ENCODE data around the gene CYLD.

DNA sequence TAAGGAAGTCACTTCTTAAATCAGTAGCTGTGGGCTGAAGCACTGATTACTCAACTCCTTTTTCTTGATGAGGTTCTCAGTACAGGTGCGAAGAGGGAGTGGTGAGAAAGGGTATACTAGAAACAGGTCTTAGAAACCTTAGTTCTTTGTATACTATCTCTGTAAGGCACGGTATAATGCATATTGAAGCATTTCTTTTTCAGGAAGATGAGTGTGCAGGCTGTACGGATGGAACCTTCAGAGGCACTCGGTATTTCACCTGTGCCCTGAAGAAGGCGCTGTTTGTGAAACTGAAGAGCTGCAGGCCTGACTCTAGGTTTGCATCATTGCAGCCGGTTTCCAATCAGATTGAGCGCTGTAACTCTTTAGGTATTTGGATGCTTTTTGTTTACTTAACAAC is 39.2 kb downstream of the CYLD start:
- TF ChIP-seq, protein P1, sequence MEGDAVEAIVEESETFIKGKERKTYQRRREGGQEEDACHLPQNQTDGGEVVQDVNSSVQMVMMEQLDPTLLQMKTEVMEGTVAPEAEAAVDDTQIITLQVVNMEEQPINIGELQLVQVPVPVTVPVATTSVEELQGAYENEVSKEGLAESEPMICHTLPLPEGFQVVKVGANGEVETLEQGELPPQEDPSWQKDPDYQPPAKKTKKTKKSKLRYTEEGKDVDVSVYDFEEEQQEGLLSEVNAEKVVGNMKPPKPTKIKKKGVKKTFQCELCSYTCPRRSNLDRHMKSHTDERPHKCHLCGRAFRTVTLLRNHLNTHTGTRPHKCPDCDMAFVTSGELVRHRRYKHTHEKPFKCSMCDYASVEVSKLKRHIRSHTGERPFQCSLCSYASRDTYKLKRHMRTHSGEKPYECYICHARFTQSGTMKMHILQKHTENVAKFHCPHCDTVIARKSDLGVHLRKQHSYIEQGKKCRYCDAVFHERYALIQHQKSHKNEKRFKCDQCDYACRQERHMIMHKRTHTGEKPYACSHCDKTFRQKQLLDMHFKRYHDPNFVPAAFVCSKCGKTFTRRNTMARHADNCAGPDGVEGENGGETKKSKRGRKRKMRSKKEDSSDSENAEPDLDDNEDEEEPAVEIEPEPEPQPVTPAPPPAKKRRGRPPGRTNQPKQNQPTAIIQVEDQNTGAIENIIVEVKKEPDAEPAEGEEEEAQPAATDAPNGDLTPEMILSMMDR (IDR thresholded peaks at IDR 0.05), result no peak
- no peak for TF ChIP-seq POLR2A (IDR thresholded peaks at IDR 0.05)
